Suprapubic skin (tissue), 4 donors: ENCODE results near the gene ZNF521. TPM values are rescaled to one million over a fixed set of nuclear protein-coding genes. Genes with fewer than 3 reads are reported as not detected.

ENCODE experiments used
- DNase-seq, 2 donors: peaks; one replicate each; pipeline ENCODE4 v3.0.0-alpha.2; 2019; ENCODE audit warnings: low spot score in 2 of 2
- H3K27ac ChIP-seq: fragments of 200-600 bp; sonication (generic); one replicate; pipeline ENCODE4 v1.5.1; 2019
- H3K27me3 ChIP-seq: fragments of 200-600 bp; sonication (generic); one replicate; pipeline ENCODE4 v1.5.1; 2019
- H3K36me3 ChIP-seq: fragments of 200-600 bp; sonication (generic); one replicate; pipeline ENCODE4 v1.5.1; 2019
- H3K4me1 ChIP-seq: fragments of 200-600 bp; sonication (generic); one replicate; pipeline ENCODE4 v1.5.1; 2019
- H3K4me3 ChIP-seq: fragments of 200-600 bp; sonication (generic); one replicate; pipeline ENCODE4 v1.5.1; 2019; ENCODE audit warnings: mild to moderate bottlenecking
- H3K9me3 ChIP-seq: fragments of 200-600 bp; sonication (generic); one replicate; pipeline ENCODE4 v1.5.1; 2019
- CTCF ChIP-seq, 2 donors: fragments of 200-600 bp in 1 of 2; fragments of 450-650 bp in 1 of 2; sonication (generic) in 1 of 2; IDR thresholded peaks; one replicate each; pipeline ENCODE4 v1.5.1; 2016 to 2019; ENCODE audit warnings: antibody characterized with exemption in 2 of 2, mild to moderate bottlenecking in 1 of 2, moderate library complexity in 1 of 2
- EP300 ChIP-seq: sonication (generic); formaldehyde crosslinking; IDR thresholded peaks from one replicate; pipeline ENCODE4 v1.6.1; 2017; ENCODE audit warnings: antibody characterized with exemption
- POLR2A ChIP-seq, 2 donors: fragments of 450-650 bp; IDR thresholded peaks; one replicate each; pipeline ENCODE4 v1.6.1; 2017; ENCODE audit warnings: antibody characterized with exemption in 2 of 2, mild to moderate bottlenecking in 2 of 2, moderate library complexity in 2 of 2
- POLR2AphosphoS5 ChIP-seq, 3 donors: sonication (generic); formaldehyde crosslinking; IDR thresholded peaks; one replicate each; pipeline ENCODE4 v1.6.1; 2017; ENCODE audit warnings: antibody characterized with exemption in 3 of 3
- WGBS: methylation state at CpG from one replicate; pipeline ENCODE4 v1.1.5; 2018; 5-methylcytosine and 5-hydroxymethylcytosine counted together
- total RNA-seq, 4 donors: library from RNA; depleted of rRNA; stranded (reverse); fragments of >200 nt; gene quantifications; one replicate each; pipeline ENCODE4 v1.1.0, GENCODE V29; 2016

ZNF521 gene
- total RNA-seq, 4 donors from 2014 or later, result 6.4 to 13.2 (median 10.1) TPM

GRCh38 chr18:25052511-25052921, 299.4 kb downstream of the ZNF521 start:
- TF ChIP-seq CTCF (IDR thresholded peaks at IDR 0.05) (no peak), POLR2AphosphoS5 (IDR thresholded peaks at IDR 0.05) (no peak), POLR2A (IDR thresholded peaks at IDR 0.05) (no peak), EP300 (no peak)
- Histone ChIP-seq H3K4me3 (no peak overlapping the region), H3K4me1 (no peaks in the 10 kb centered on the region), H3K36me3 (no peaks in the 10 kb centered on the region), H3K27ac (no peak overlapping the region), H3K27me3 (no peaks in the 10 kb centered on the region), H3K9me3 (no peaks in the 10 kb centered on the region)
- no peak for DNase-seq
- 39% methylated on average over 4 of the region's 4 CpGs for WGBS

GRCh38 chr18:25050605-25051004, 301.4 kb downstream of the ZNF521 start:
- no peak for DNase-seq
- Histone ChIP-seq H3K36me3 (no peaks in the 10 kb centered on the region), H3K27me3 (no peaks in the 10 kb centered on the region), H3K4me1 (no peaks in the 10 kb centered on the region), H3K9me3 (no peaks in the 10 kb centered on the region), H3K27ac (no peak overlapping the region), H3K4me3 (no peak overlapping the region)
- 96% methylated on average over 6 of the region's 6 CpGs for WGBS
- TF ChIP-seq CTCF (IDR thresholded peaks at IDR 0.05), result no peak
- TF ChIP-seq EP300, result no peak
- no peak for TF ChIP-seq POLR2A (IDR thresholded peaks at IDR 0.05)
- no peak for TF ChIP-seq POLR2AphosphoS5 (IDR thresholded peaks at IDR 0.05)

- Histone ChIP-seq H3K9me3 (no peaks in the 10 kb centered on the region), H3K27me3 (no peaks in the 10 kb centered on the region), H3K27ac (no peak overlapping the region), H3K4me1 (no peaks in the 10 kb centered on the region), H3K36me3 (no peaks in the 10 kb centered on the region), H3K4me3 (no peak overlapping the region)
- no peak for DNase-seq
- TF ChIP-seq EP300 (no peak), CTCF (IDR thresholded peaks at IDR 0.05) (no peak), POLR2AphosphoS5 (IDR thresholded peaks at IDR 0.05) (no peak), POLR2A (IDR thresholded peaks at IDR 0.05) (no peak)
- 80% methylated on average over 9 of the region's 9 CpGs for WGBS
Observed at GRCh38 chr18:25047983-25048382, 304.0 kb downstream of the ZNF521 start.

GRCh38 chr18:25047421-25047820, 304.5 kb downstream of the ZNF521 start:
- Histone ChIP-seq H3K27ac (no peak overlapping the region), H3K9me3 (no peaks in the 10 kb centered on the region), H3K4me1 (no peaks in the 10 kb centered on the region), H3K36me3 (no peaks in the 10 kb centered on the region), H3K27me3 (no peaks in the 10 kb centered on the region), H3K4me3 (no peak overlapping the region)
- TF ChIP-seq EP300 (no peak), POLR2AphosphoS5 (IDR thresholded peaks at IDR 0.05) (no peak), CTCF (IDR thresholded peaks at IDR 0.05) (no peak)
- no peak for DNase-seq
- 96% methylated on average over 3 of the region's 3 CpGs for WGBS

- no peaks in the 10 kb centered on the region for H3K4me1 ChIP-seq
- H3K9me3 ChIP-seq, result no peaks in the 10 kb centered on the region
- WGBS, result 45% methylated on average over 2 of the region's 2 CpGs
- no peak overlapping the region for H3K27ac ChIP-seq
- H3K36me3 ChIP-seq, result no peaks in the 10 kb centered on the region
- TF ChIP-seq CTCF (IDR thresholded peaks at IDR 0.05) (no peak), POLR2A (IDR thresholded peaks at IDR 0.05) (no peak), POLR2AphosphoS5 (IDR thresholded peaks at IDR 0.05) (no peak), EP300 (no peak)
- H3K27me3 ChIP-seq, result no peaks in the 10 kb centered on the region
- no peak overlapping the region for H3K4me3 ChIP-seq
- no peak for DNase-seq
Observed at GRCh38 chr18:25044694-25045093, 307.3 kb downstream of the ZNF521 start.
